Right atrium auricular region (tissue), 2 donors: ENCODE measurements around the gene LRRFIP1. TPM values are rescaled to one million over a fixed set of nuclear protein-coding genes. Genes with fewer than 3 reads are reported as not detected.

Experiments
- DNase-seq: peaks from one replicate; pipeline ENCODE4 v3.0.0-alpha.2; 2019; ENCODE audit warnings: low spot score
- H3K27ac ChIP-seq, 2 donors: fragments of 200-600 bp; sonication (generic); 1 replicate in 1 of 2; 2 replicates in 1 of 2; pipeline ENCODE4 v1.5.1; 2016 to 2019
- H3K27me3 ChIP-seq, 2 donors: fragments of 200-600 bp; sonication (generic); one replicate each; pipeline versions ENCODE4 v1.5.1 to v1.6.0; 2017 to 2019
- H3K36me3 ChIP-seq: fragments of 200-600 bp; sonication (generic); one replicate; pipeline ENCODE4 v1.5.1; 2016
- H3K4me1 ChIP-seq, 2 donors: fragments of 200-600 bp; sonication (generic); one replicate each; pipeline versions ENCODE4 v1.5.1 to v1.6.0; 2017 to 2019
- H3K4me3 ChIP-seq, 2 donors: fragments of 200-600 bp; sonication (generic); 1 replicate in 1 of 2; 2 replicates in 1 of 2; pipeline ENCODE4 v1.5.1; 2017 to 2019; ENCODE audit warnings: mild to moderate bottlenecking in 1 of 2, moderate library complexity in 1 of 2
- H3K9me3 ChIP-seq, 2 donors: fragments of 200-600 bp; sonication (generic); one replicate each; pipeline ENCODE4 v1.5.1; 2019
- CTCF ChIP-seq, 2 donors: fragments of 200-600 bp; sonication (generic); IDR thresholded peaks; one replicate each; pipeline ENCODE4 v1.5.1; 2019; ENCODE audit warnings: antibody characterized with exemption in 2 of 2
- total RNA-seq, 2 donors: library from RNA; depleted of rRNA; stranded (reverse); fragments of >200 nt; gene quantifications; one replicate each; pipeline ENCODE4 v1.1.0, GENCODE V29; 2016

LRRFIP1 gene
- total RNA-seq, 2 donors from 2014 or later: 71.2 to 88.5 TPM

DNA sequence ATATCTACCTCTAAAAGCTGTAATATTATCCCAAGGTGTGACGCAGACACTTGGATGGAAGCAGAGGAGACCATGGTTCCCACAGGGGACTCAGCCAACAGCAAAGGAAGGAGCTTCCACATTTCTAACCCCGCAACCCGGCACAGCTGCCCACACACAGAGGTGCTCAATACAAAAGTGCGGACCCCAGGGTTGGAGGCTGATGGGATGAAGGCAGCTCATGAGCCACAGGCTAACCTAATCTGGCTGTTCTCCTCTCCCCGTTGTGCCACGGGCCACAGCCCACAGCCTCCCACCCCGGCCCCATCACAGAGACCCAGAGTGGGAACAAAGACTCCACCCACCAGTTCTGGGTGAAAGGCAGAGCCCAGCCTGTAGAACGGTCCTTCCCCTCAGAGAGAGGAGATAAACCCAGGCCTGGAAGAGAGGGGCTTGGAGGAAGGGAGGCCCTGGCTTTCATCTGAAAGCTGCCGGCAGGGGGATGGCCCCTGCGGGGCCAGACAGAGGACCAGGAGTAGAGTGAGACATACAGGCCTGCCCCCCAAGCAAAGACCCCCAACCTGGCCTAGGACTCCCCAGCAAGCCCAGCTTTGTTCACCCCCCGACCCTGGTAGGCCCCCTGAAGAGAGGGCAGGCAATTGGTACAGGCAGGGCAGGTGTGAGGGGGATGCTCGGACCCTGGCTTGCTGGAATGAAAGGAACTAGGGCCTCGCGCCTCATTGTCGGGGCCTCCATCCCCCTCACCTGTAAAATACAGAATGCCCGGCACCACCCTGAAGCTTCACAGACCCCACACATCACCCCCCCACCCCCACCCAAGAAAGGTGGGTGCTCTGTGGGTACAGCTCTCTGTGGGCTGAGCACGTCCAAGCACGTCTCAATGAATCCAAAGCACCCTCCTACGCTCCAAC is 43.7 kb upstream of the LRRFIP1 start:
- Histone ChIP-seq H3K36me3 (no peaks in the 10 kb centered on the region), H3K4me3 (no peak overlapping the region), H3K27me3 (no peaks in the 10 kb centered on the region), H3K27ac (peak overlapping the region in 1 of 2 donors; percentile 81), H3K9me3 (no peaks in the 10 kb centered on the region), H3K4me1 (peaks cover 0 to 19% of the 10 kb centered on the region in 2 donors)
- DNase-seq: no peak
- no peak for TF ChIP-seq CTCF (IDR thresholded peaks at IDR 0.05)

GRCh38 chr2:237585590-237586221 is 41.7 kb upstream of the LRRFIP1 start:
- Histone ChIP-seq H3K9me3 (no peaks in the 10 kb centered on the region), H3K36me3 (no peaks in the 10 kb centered on the region), H3K4me1 (peaks cover 0 to 25% of the 10 kb centered on the region in 2 donors), H3K27ac (no peak overlapping the region), H3K27me3 (no peaks in the 10 kb centered on the region), H3K4me3 (no peak overlapping the region)
- no peak for TF ChIP-seq CTCF (IDR thresholded peaks at IDR 0.05)
- DNase-seq: no peak

DNA sequence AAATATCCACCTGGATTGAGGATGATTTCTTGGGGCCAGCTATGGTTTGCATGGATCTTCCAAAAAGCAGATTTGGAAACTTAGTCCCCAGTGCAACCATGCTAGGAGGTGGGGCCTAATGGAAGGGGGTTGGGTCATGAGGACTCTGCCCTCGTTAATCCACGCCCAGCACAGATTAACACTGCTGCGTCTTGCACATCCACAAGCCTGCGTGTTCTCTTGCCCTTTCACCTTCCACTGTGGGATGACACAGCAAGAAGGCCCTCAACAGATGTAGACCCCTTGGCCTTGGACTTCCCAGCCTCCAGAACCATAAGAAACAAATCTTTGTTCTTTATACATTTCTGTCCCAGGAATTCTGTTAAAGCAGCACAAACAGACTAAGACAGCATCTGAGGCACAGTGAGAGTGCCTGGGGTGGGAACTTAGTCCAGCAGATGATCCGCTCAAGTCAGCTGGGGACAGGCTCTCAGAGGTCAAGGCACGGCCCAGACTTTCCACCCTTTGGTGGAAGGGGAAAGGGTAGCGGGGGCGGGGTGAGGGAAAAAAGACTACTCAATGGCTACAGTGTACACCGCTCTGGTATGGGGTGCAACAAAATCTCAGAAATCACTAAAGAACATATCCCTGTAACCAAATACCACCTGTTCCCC is 39.2 kb upstream of the LRRFIP1 start:
- Histone ChIP-seq H3K4me3 (no peak overlapping the region), H3K9me3 (no peaks in the 10 kb centered on the region), H3K27me3 (no peaks in the 10 kb centered on the region), H3K36me3 (no peaks in the 10 kb centered on the region), H3K4me1 (peaks cover 0 to 10% of the 10 kb centered on the region in 2 donors), H3K27ac (no peak overlapping the region)
- TF ChIP-seq CTCF (IDR thresholded peaks at IDR 0.05): no peak
- no peak for DNase-seq

GRCh38 chr2:237590272-237591140 is 36.9 kb upstream of the LRRFIP1 start, which contains the start of gene RAB17:
Gene RAB17, minus strand, starts transcription at chr2:237590734. Its CDS starts 4,580 bp downstream, at chr2:237586154.
- Histone ChIP-seq H3K27ac (peak within 1 kb of the TSS; percentile 6 to 36), H3K27me3 (no peaks in the 10 kb centered on the region), H3K9me3 (no peaks in the 10 kb centered on the region), H3K4me3 (no peak within 1 kb of the TSS), H3K4me1 (peaks cover 0 to 23% of the 10 kb centered on the region in 2 donors), H3K36me3 (no peaks in the 10 kb centered on the region)
- DNase-seq: no peak
- no peak for TF ChIP-seq CTCF (IDR thresholded peaks at IDR 0.05)
